OCI-LY7 (cell line): ENCODE measurements around the gene ANKRD42. TPM values are rescaled to one million over a fixed set of nuclear protein-coding genes. Genes with fewer than 3 reads are reported as not detected.

Source experiments
- BruUV-seq: library from RNA; stranded (reverse); fragments of 400-500 nt; replicated peaks from 2 replicates; lab custom pipeline; 2021; lab: Mats Ljungman, UMichigan
- CTCF ChIA-PET: fragments of 300-600 bp; sonication (Branson Sonifier 250); formaldehyde crosslinking; loops from one replicate; lab custom pipeline; 2022; ENCODE audit warnings: antibody characterized with exemption; ENCODE audit not compliant: unreplicated experiment; lab: Charles Lee
- POLR2A ChIA-PET: fragments of 300-600 bp; sonication (Branson Sonifier 250); formaldehyde crosslinking; loops from one replicate; lab custom pipeline; 2022; ENCODE audit warnings: antibody characterized with exemption; lab: Charles Lee
- DNase-seq: peaks from one replicate; pipeline ENCODE4 v3.0.0-alpha.2; 2015; ENCODE audit warnings: low spot score
- H2AFZ ChIP-seq: fragments of 200-600 bp; sonication (generic), shearing (Covaris generic); 2 replicates; pipeline ENCODE4 v1.6.1; 2014; ENCODE audit warnings: mild to moderate bottlenecking, antibody characterized with exemption, low read length, moderate library complexity
- H3K27ac ChIP-seq: fragments of 200-600 bp; sonication (generic); 2 replicates; pipeline ENCODE4 v1.5.1; 2014; ENCODE audit warnings: mixed run types, low read depth, mild to moderate bottlenecking, moderate library complexity, low read length, inconsistent platforms; ENCODE audit not compliant: poor library complexity, severe bottlenecking
- H3K36me3 ChIP-seq: fragments of 200-600 bp; sonication (generic); 2 replicates; pipeline ENCODE4 v1.6.1; 2014; ENCODE audit warnings: mild to moderate bottlenecking, antibody characterized with exemption, low read length, moderate library complexity, mixed read lengths; ENCODE audit not compliant: insufficient read depth
- H3K4me1 ChIP-seq: fragments of 200-600 bp; sonication (generic); 2 replicates; pipeline ENCODE4 v1.5.1; 2014; ENCODE audit warnings: mild to moderate bottlenecking, low read length; ENCODE audit not compliant: insufficient read depth, poor library complexity, severe bottlenecking
- H3K4me2 ChIP-seq: fragments of 200-600 bp; sonication (generic); 2 replicates; pipeline ENCODE4 v1.6.1; 2014; ENCODE audit warnings: mild to moderate bottlenecking, low read length
- H3K4me3 ChIP-seq: fragments of 200-600 bp; sonication (generic); 2 replicates; pipeline ENCODE4 v1.5.1; 2014; ENCODE audit warnings: mild to moderate bottlenecking, low read depth, low read length; ENCODE audit not compliant: poor library complexity, severe bottlenecking
- H3K79me2 ChIP-seq: fragments of 200-600 bp; sonication (generic); 2 replicates; pipeline ENCODE4 v1.6.1; 2016; ENCODE audit warnings: low read depth, mild to moderate bottlenecking, low read length, moderate library complexity, mixed read lengths; ENCODE audit not compliant: insufficient read depth
- H3K9me2 ChIP-seq: fragments of 200-600 bp; sonication (generic); 2 replicates; pipeline ENCODE4 v1.6.1; 2016; ENCODE audit warnings: mild to moderate bottlenecking, low read length, mixed read lengths; ENCODE audit not compliant: insufficient read depth
- H3K9me3 ChIP-seq: fragments of 200-600 bp; sonication (generic); 2 replicates; pipeline ENCODE4 v1.6.1; 2014; ENCODE audit warnings: mild to moderate bottlenecking, mixed run types, low read length, mixed read lengths
- H4K20me1 ChIP-seq: fragments of 200-600 bp; sonication (generic); 2 replicates; pipeline ENCODE4 v1.6.1; 2014; ENCODE audit warnings: mild to moderate bottlenecking, antibody characterized with exemption, low read length, moderate library complexity, mixed read lengths; ENCODE audit not compliant: insufficient read depth
- CTCF ChIP-seq: fragments of 200-600 bp; sonication (generic); conservative IDR thresholded peaks from 2 replicates; pipeline ENCODE4 v1.5.1; 2014; ENCODE audit warnings: mild to moderate bottlenecking, antibody characterized with exemption, low read length, moderate library complexity, mixed read lengths
- EZH2phosphoT487 ChIP-seq: fragments of 200-600 bp; sonication (generic); IDR thresholded peaks from 2 replicates; pipeline ENCODE4 v1.6.1; 2018; ENCODE audit warnings: low read depth, borderline replicate concordance, mild to moderate bottlenecking, mixed run types, antibody characterized with exemption, low read length, moderate library complexity, mixed read lengths
- intact Hi-C: fragments of 100-400 bp; cut with micrococcal nuclease; formaldehyde crosslinking; loops from one replicate; pipeline ENCODE4 v1.10.0; 2022; ENCODE audit not compliant: unreplicated experiment
- total RNA-seq, 2 experiments: library from RNA; depleted of rRNA in 1 of 2; stranded (reverse); fragments of >200 nt in 1 of 2; shearing (Covaris generic) in 1 of 2; gene quantifications; 2 replicates each; pipeline ENCODE4 v1.2.3, GENCODE V29; 2014 to 2022

ANKRD42 gene
- total RNA-seq, 2 experiments from 2014 or later: 2.2 to 3.3 TPM

GRCh38 chr11:83219095-83219494 lies 25.6 kb downstream of the ANKRD42 start:
- intact Hi-C loops: no loop called here
- no TSS peak for BruUV-seq
- no peaks in the 10 kb centered on the region for H3K9me3 ChIP-seq
- no peaks in the 10 kb centered on the region for H4K20me1 ChIP-seq
- H2AFZ ChIP-seq: no peak overlapping the region
- peak; percentile 8 for DNase-seq
- H3K4me3 ChIP-seq: no peak overlapping the region
- H3K9me2 ChIP-seq: no peaks in the 10 kb centered on the region
- ChIA-PET CTCF (no interaction called here), POLR2A (no interaction called here)
- no peak overlapping the region for H3K27ac ChIP-seq
- TF ChIP-seq CTCF: peak; percentile 52
- TF ChIP-seq EZH2phosphoT487: no peak
- H3K4me2 ChIP-seq: no peak overlapping the region
- no peaks in the 10 kb centered on the region for H3K4me1 ChIP-seq
- H3K36me3 ChIP-seq: no peaks in the 10 kb centered on the region
- no peaks in the 10 kb centered on the region for H3K79me2 ChIP-seq

GRCh38 chr11:83220260-83220659 lies 26.7 kb downstream of the ANKRD42 start:
- no TSS peak for BruUV-seq
- Histone ChIP-seq H3K9me3 (no peaks in the 10 kb centered on the region), H3K4me1 (no peaks in the 10 kb centered on the region), H3K27ac (no peak overlapping the region), H2AFZ (no peak overlapping the region), H3K9me2 (no peaks in the 10 kb centered on the region), H3K4me2 (no peak overlapping the region), H4K20me1 (no peaks in the 10 kb centered on the region), H3K79me2 (no peaks in the 10 kb centered on the region), H3K36me3 (no peaks in the 10 kb centered on the region), H3K4me3 (no peak overlapping the region)
- no peak for DNase-seq
- TF ChIP-seq CTCF: no peak
- TF ChIP-seq EZH2phosphoT487: no peak
- ChIA-PET CTCF (no interaction called here), POLR2A (interaction anchor here (0.6 kb wide), 1 partner anchor 130 kb away, joined by 3 read pairs; no protein-coding TSS in a partner anchor)
- intact Hi-C loops: no loop called here

- Histone ChIP-seq H3K4me2 (no peak overlapping the region), H3K79me2 (no peaks in the 10 kb centered on the region), H2AFZ (no peak overlapping the region), H3K27ac (no peak overlapping the region), H3K4me3 (no peak overlapping the region), H3K36me3 (no peaks in the 10 kb centered on the region), H3K9me2 (no peaks in the 10 kb centered on the region), H3K4me1 (no peaks in the 10 kb centered on the region), H4K20me1 (no peaks in the 10 kb centered on the region), H3K9me3 (no peaks in the 10 kb centered on the region)
- ChIA-PET CTCF (no interaction called here), POLR2A (interaction anchor here (0.7 to 0.9 kb wide), 2 partner anchors 15 to 23 kb away, joined by 3 read pairs; no protein-coding TSS in a partner anchor)
- intact Hi-C loops: no loop called here
- BruUV-seq: no TSS peak
- no peak for DNase-seq
- no peak for TF ChIP-seq EZH2phosphoT487
- TF ChIP-seq CTCF: no peak
Measured at GRCh38 chr11:83221694-83222093, 28.2 kb downstream of the ANKRD42 start.
